ENCODE measurements around the gene BMP5. TPM values are rescaled to one million over a fixed set of nuclear protein-coding genes. Genes with fewer than 3 reads are reported as not detected.

The BMP5 gene
- total RNA-seq, 1 experiment from 2014 or later, result 17.7 TPM

DNA sequence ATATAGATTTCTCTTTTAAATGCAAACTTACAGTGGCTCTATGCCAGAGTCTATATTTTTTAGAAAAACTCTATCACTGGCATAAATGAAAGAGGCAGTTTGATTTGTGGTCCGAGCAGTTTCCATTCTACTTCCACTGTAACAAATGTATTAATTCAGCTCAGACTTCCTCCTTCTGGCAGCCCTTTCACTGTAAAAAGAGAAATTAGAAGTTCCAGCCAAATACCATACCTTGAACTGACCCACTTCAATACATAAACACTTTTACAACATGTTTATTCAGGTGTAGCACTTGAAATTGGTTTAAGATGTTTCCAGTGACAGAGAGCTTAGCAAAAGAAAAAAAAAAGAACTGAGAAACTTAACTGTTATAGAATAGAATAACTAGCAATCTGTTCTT lies 99.3 kb downstream of the BMP5 start:
- Histone ChIP-seq H3K4me1 (ENCODE audit: control insufficient read depth, insufficient read depth, low read length) (peaks cover 28% of the 10 kb centered on the region; the same call in 1 of the 2 replicates), H3K27me3 (ENCODE audit: control insufficient read depth, insufficient read depth, low read length) (no peaks in the 10 kb centered on the region), H3K36me3 (ENCODE audit: control insufficient read depth, insufficient read depth, low read length) (no peaks in the 10 kb centered on the region; the same call in 1 of the 2 replicates), H3K27ac (ENCODE audit: low read length) (peak overlapping the region; percentile 82), H3K4me3 (ENCODE audit: low read depth in 2 of 2, low read length in 2 of 2) (no peak overlapping the region), H3K9me3 (ENCODE audit: control insufficient read depth, insufficient read depth, low read depth, low read length) (no peaks in the 10 kb centered on the region)
- ChIA-PET POLR2A (interaction anchor here (0.7 kb wide), 2 partner anchors 123 to 240 kb away, joined by 3 to 6 read pairs; no protein-coding TSS in a partner anchor), CTCF (interaction anchor here (0.6 kb wide), 2 partner anchors 499 to 716 kb away, joined by 3 read pairs; no protein-coding TSS in a partner anchor)
- BruUV-seq (replicated peaks), result no TSS peak
- TF ChIP-seq CTCF (IDR thresholded peaks at IDR 0.05), result no peak
- peak; percentile 94 for TF ChIP-seq TCF7L2 (IDR thresholded peaks at IDR 0.05; ENCODE audit: low read depth, low read length)
- no peak for TF ChIP-seq REST (IDR thresholded peaks at IDR 0.05; ENCODE audit: insufficient read depth in 1 of 2, low read depth in 2 of 2, low read length in 1 of 2)
- peak; percentile 47; the same call in 1 of the 2 replicates for TF ChIP-seq POLR2AphosphoS5 (IDR thresholded peaks at IDR 0.05; ENCODE audit: low read depth, low read length)
- no peak for TF ChIP-seq SIN3A (IDR thresholded peaks at IDR 0.05; ENCODE audit: borderline replicate concordance, insufficient read depth, low read depth, low read length)
- ATAC-seq (peak; percentile 44; the same call in 1 of the 2 replicates), DNase-seq (ENCODE audit: low read depth, low spot score) (no peak)
- intact Hi-C loops (cut with micrococcal nuclease; ENCODE audit: unreplicated experiment), result loop anchor here (10.0 kb wide), 1 partner anchor 109 kb away; no protein-coding TSS in a partner anchor
- in situ Hi-C loops (cut with HindIII; ENCODE audit: low pct_unique_long_range_greater_than_20kb, low sequenced_read_pairs), result no loop called here

DNA sequence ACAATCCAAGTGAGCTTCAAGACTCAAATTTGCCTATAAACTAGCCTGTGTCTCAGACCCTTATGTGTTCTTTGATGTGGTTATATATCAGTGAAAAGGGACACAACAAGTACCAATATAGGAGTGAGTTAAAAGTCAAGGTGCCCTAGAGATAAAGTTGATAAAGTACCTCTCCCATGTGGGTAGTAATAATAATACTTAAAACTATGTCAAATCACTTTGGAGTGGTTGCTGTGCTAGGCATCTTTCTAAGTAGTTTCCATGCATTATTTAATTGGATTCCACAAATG lies 100.4 kb downstream of the BMP5 start:
- Histone ChIP-seq H3K36me3 (ENCODE audit: control insufficient read depth, insufficient read depth, low read length) (no peaks in the 10 kb centered on the region; the same call in 1 of the 2 replicates), H3K4me3 (ENCODE audit: low read depth in 2 of 2, low read length in 2 of 2) (no peak overlapping the region), H3K9me3 (ENCODE audit: control insufficient read depth, insufficient read depth, low read depth, low read length) (no peaks in the 10 kb centered on the region), H3K27ac (ENCODE audit: low read length) (peak overlapping the region; percentile 82; the same call in 1 of the 2 replicates), H3K27me3 (ENCODE audit: control insufficient read depth, insufficient read depth, low read length) (no peaks in the 10 kb centered on the region), H3K4me1 (ENCODE audit: control insufficient read depth, insufficient read depth, low read length) (peaks cover 28% of the 10 kb centered on the region; the same call in 1 of the 2 replicates)
- ChIA-PET CTCF (no interaction called here), POLR2A (no interaction called here)
- TF ChIP-seq TCF7L2 (IDR thresholded peaks at IDR 0.05; ENCODE audit: low read depth, low read length) (no peak), REST (IDR thresholded peaks at IDR 0.05; ENCODE audit: insufficient read depth in 1 of 2, low read depth in 2 of 2, low read length in 1 of 2) (no peak), CTCF (IDR thresholded peaks at IDR 0.05) (no peak), POLR2AphosphoS5 (IDR thresholded peaks at IDR 0.05; ENCODE audit: low read depth, low read length) (no peak), SIN3A (IDR thresholded peaks at IDR 0.05; ENCODE audit: borderline replicate concordance, insufficient read depth, low read depth, low read length) (no peak)
- ATAC-seq, result no peak
- intact Hi-C loops (cut with micrococcal nuclease; ENCODE audit: unreplicated experiment), result loop anchor here (10.0 kb wide), 1 partner anchor 110 kb away; no protein-coding TSS in a partner anchor
- in situ Hi-C loops (cut with HindIII; ENCODE audit: low pct_unique_long_range_greater_than_20kb, low sequenced_read_pairs), result no loop called here
- BruUV-seq (replicated peaks), result no TSS peak
- DNase-seq (ENCODE audit: low read depth, low spot score), result no peak
